GM18502 (cell line): ENCODE data around the gene TFDP2.
"Not testable (repeated sequence)": the region's sequence is repeated elsewhere in the genome, so short reads cannot be mapped to it uniquely, and the experiment has no call there.

ENCODE experiments used
- ATAC-seq: cut with Tn5 transposase; IDR thresholded peaks from one replicate; pipeline ENCODE4 v1.9.1; 2021; ENCODE audit warnings: mild to moderate bottlenecking; ENCODE audit not compliant: unreplicated experiment, poor library complexity

Gene TFDP2, protein sequence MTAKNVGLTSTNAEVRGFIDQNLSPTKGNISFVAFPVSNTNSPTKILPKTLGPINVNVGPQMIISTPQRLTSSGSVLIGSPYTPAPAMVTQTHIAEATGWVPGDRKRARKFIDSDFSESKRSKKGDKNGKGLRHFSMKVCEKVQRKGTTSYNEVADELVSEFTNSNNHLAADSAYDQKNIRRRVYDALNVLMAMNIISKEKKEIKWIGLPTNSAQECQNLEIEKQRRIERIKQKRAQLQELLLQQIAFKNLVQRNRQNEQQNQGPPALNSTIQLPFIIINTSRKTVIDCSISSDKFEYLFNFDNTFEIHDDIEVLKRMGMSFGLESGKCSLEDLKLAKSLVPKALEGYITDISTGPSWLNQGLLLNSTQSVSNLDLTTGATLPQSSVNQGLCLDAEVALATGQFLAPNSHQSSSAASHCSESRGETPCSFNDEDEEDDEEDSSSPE

DNA sequence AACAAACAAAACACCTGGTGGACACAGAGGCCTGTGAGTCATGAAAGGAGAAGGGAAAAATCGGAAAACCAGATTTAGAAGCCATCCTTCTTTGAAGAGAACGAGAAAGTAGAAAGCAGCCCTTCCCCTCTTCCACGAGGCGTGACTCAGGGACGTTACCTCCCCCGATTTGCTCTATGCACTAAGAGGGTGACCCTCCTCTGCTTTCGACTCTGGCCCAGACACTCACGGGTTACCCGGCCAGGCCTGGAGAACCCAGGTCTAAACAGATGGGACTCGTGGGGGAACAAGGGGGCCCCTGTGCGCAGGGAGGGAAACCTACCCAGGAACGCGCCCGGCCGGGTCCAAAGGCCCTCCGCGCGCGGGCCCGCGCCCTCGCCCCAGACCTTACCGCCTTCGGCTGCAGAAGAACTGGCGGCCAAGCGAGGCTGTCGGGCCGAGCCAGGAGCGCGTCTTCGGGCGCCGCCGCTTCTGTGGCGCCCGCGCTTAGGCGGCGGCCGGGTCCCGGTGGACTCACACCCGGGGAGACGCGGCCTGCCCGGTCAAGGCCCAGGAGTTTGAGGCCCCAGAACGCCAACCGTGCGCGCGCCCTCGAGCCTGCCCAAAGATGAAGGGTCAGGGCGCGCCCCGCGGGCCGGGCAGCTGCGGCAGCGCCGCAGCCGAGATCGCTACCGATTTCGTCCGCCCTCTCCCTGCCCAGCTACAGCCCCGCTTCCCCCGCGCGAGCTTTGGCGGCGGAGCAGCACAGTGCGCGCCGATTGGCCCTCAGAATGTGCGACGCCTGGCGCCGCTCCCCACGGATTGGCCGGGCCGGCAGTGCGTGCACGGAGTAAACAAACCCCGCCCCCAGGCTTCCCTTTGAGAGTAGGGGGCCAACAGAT is at the start of gene TFDP2:
TSS of gene TFDP2 (minus strand) at position 753 of the 881 bp plus-strand sequence. CDS start 47,795 bp downstream, outside the sequence.
- ATAC-seq, result peak; percentile 100

DNA sequence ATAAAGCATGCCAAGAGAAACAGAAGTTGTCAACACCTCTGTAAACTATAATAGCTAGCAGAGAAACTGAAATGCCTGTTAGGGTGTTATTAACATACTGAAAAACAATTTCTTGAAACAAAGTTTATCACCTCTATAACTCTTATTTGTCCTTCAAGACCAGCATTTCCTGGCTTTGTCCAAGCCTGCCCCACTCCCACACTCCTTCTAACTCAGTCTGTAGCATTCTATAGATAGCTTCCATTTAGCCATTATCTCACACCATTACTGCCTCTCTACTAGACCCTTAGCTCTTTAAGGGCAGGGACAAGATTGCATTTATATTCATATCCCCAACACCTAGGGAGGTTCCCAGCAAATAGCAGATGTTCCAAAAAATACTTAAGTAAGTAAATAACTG is 39.5 kb upstream of the TFDP2 start:
- ATAC-seq, result no peak

DNA sequence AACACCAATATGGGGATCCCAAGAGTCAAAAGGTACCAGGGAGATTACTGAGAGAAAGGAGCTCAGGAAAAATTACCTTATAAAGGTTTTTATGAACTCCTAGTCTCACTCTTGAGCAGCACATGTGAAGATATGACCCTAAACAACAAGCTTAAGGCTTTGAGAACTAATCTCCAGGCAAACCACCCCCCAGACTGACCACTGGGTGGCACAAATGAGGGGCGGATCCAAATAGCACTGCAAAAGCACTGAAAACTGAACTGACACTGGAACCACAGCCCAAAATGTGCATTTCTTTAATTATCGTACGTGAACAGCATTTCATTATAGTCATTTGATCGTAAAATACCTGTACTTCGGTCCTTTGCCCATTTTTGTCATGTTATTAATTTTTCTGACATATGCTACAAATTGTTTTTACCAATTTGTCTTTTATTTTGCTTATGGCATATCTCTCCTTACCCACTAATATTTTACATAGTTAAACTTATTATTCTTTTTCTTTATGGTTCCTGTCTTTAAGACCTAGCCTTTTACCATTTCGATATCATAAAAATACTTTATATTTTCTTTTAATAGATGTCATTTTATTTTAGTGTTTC is 31.5 kb upstream of the TFDP2 start:
- no peak for ATAC-seq

DNA sequence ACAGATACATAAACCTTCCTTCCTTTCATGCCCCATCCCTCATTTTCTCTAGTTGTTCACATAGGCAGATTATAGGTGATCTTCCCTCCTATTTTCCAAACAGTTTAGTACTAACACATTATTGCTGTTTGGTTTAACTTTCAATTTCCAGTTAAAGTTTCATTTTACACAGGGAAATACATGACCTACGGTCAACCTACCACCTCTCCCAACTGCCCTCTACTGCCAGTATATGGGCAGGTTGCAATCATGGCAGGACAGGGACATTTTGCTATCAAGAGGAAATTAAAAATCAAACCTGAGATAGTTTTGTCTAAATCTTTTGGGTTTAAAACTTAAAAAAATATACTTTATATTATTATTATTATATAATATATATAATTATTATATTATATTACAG is 26.1 kb upstream of the TFDP2 start:
- ATAC-seq, result no peak

DNA sequence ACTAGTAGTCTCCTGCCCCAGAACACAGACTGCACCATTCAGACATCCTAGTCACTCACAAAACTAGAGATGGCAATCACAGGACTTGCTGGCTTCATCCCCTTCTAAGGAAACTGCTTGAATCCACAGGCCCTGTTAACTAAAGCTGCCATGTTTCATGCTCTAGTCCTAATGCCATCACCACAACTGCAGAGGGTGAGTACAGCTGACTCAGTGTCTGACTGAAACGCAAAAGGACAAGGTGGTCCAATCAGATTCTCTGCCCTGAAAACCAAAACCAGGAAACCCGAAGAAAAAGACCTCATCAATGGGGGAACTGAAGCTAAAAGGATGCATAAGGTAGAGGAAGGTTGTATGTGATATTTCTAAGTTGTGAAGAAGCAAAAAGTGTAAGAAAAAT is 25.2 kb upstream of the TFDP2 start:
- no peak for ATAC-seq

DNA sequence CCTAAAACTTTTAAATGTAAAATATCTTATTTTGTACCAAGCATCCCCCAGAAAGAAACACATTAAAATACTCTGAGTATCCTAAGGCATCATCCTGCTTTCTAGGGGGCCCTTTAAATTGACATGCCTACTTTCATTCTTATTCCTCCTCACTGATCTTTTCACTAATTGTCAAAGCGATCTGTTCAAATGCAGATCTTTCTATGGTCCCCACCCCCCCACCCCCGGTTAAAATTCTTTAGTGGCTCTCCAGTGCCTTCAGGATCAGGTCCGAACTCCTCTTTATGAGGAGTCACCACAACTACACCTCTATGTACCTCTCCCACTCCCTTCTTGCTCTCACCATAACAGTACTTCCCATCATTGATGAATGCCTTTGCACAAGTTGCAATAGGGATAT is 19.2 kb upstream of the TFDP2 start:
- ATAC-seq, result no peak

DNA sequence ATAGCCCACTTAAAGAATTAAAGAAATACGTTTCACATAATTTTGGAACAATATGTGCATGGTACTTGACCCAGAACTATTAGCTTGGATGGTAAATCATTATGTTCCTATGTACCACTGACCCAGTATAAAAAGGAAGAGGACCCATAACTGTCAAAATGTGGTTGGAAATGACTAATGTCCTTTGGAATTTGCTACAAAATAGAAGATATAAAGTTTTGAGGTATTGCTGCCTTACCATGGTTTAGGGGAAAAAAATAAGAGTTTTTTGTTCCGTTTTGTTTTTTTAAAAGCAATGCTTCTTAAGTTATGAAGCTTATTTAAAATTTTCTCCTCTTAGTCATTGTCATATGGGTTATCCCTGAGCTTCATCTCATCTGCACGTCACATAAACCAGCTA is 15.8 kb upstream of the TFDP2 start:
- no peak for ATAC-seq

DNA sequence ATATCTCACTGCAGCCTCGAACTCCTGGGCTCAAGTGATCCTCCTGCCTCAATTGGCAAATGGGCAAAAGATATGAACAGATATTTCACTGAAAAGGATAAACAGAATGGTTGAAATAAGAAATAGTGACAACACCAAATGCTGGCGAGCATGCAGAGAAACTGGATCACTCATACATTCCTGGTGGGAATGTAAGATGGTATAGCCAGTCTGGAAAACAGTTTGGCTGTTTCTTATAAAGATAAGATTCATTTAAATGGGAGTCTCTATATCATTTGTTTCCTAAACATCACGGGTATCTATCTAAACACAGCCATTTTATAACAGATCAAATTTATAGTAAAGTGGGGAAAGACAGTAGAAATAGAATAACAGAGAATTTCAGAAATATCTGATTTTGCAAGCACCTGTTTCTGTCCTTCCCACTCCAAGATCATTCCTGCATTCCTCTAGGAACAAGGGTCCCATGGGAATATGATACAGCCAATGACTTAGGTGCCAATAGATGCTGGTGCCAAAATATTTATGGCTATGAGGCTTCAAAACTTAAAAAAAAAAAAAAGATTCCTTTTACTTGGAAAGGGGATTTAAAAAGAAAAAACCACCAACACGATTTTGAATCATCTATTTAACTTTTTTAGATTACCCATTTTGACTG is 9.9 kb upstream of the TFDP2 start:
- no peak for ATAC-seq

DNA sequence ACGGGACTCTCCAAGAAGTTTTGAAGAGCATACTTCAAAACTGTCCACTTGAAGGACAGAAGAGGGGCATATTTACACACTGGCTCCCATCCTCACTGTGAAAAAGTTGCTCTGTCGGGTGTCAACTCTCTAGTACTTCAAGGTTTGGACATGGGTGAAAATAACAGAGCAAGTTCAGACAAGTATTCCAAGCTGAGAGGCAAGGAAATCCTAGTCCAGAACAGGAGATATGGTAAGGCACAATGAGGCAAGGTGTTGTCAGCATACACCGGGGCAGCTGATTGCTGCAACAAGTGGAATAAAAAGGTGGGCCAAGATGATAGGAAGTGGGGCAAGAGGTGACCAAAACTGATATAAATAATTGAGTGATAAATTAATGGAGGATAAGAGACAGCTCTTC is 4.8 kb upstream of the TFDP2 start:
- ATAC-seq, result no peak

DNA sequence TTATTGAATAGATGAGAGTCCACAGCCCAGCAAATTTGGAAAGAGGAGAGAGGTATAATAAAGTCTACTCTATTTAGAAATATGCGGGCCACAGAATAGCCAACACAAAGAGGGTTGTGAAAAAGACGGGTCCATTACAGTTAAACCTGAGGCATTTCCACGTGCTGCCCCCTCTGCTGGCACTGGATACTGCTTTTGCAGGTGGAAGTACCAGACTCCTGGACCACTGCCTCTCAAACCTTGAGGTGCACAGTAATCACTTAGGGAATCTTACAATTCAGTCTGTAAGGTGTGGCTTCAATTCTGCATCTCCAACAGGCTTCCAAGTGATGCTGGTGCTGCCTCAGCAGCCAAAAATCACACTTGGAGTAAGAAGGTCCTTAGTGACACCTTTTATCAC is 3.0 kb upstream of the TFDP2 start:
- ATAC-seq, result no peak

DNA sequence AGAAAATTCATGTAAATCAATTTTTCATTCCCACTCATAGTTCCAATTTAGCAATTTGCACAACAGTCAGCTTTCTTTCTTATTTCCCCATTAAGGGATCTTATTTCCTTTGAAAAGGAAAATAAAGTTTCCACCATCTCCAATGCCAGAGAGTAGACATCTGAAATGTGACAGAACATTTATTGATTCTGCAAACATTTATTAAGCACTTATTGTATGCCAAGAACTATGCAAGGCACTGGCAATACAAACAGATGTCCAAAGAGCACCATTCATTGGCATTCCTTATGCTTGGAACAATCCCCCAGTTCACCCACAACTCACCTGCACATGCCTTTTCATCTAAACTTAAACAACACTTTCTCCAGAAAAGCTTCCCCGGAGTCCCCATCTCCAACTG is 2.5 kb upstream of the TFDP2 start:
- no peak for ATAC-seq

DNA sequence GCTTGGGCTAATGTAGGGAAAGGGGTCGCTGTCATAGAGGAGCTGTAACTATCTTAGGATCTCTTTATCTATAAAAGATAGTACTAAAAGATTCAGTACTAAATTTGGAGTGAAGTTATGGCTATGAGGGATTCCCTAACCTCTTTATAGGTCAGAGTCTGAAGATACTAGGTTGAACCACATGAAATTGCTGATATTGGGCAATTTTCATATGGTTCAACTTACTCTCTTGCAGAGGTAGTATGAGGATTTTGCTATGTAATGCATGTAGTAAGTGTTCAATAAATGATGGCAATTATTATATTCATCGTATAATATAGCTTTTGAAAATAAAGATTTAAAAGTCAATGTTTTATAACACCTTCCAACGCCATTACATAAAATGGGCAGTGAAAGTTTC is 1.9 kb upstream of the TFDP2 start:
- no peak for ATAC-seq

DNA sequence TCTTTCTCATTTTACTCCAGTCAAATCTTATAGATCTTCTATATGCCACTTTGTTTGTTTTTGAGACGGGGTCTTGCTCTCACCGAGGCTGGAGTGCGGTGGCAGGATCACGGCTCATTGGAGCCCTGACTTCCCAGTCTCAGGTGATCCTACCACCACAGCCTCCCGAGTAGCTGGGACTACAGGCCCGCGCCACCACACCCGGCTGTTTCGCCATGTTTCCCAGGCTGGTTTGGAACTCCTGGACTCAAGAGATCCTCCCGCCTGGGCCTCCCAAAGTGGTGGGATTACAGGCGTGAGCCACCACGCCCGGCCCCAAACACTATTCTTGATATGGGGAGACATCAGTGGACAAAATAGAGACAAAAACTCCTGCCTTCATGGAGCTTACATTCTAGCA is 927 bp upstream of the TFDP2 start:
- no peak for ATAC-seq

DNA sequence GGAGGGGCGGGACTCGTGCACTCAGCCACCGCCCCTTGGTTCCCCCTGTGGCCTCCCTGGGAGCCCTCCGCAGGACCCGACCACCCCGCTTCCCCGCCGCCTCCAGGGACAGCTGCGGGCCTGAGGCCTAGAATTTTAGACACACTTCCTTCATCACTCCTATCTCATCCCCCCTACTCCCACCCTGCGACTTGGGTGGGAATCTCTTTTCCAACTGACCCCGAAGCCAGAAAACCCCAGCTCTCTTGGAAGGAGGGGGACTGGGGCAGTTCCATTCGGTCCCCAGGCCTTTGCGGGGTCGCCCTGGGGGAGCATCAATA is 289 bp upstream of the TFDP2 start:
- ATAC-seq, result no peak

DNA sequence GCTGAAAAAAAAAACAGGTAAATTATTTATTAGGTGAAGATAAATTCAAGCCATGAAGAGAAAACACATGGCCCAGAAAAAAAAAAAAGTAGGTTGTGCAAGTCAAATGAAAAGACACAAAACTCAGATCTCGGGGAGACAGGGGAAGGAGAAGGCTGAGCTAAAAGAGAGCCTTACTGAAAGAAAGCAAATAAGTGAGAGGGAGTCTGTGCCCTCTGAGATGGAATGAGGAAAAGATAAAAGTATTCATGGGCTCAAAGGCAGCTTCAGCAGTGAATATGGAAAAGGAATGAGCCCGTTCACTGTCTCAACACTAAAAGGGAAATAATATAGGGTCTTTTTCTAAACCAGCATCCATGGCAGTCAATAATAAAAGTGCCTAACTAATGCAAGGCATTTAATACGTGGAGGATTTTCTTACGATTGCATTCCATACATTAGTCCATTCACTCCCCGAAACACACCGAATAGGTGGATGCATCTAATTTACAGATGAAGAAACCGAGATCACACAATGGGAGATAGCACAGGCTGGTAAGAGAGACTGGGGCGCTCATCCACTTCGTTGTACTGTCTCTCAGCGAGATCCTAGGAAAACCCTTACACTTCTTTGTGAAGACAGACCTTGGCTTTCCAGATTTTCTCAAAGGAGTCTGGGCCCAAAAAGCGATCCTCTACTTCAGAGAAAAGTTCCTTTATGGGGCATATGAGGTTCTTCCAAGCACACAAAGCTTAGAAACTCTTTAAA is 1.1 kb downstream of the TFDP2 start:
- ATAC-seq, result no peak

DNA sequence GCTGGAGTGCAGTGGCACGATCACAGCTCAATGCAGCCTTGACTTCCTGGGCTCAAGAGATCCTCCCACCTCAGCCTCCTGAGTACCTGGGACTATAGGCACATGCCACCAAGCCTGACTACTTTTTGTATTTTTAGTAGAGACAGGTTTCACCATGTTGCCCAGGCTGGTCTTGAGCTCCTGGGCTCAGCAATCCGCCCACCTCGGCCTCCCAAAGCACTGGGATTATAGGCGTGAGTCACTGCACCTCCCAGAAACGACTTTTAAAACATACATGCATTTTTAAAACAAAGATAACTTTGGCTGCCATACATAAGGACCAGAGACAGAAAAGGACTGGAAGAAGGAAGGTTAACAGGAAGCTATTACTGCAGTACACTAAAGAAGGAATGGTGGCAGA is 4.8 kb downstream of the TFDP2 start:
- not testable (repeated sequence) for ATAC-seq

DNA sequence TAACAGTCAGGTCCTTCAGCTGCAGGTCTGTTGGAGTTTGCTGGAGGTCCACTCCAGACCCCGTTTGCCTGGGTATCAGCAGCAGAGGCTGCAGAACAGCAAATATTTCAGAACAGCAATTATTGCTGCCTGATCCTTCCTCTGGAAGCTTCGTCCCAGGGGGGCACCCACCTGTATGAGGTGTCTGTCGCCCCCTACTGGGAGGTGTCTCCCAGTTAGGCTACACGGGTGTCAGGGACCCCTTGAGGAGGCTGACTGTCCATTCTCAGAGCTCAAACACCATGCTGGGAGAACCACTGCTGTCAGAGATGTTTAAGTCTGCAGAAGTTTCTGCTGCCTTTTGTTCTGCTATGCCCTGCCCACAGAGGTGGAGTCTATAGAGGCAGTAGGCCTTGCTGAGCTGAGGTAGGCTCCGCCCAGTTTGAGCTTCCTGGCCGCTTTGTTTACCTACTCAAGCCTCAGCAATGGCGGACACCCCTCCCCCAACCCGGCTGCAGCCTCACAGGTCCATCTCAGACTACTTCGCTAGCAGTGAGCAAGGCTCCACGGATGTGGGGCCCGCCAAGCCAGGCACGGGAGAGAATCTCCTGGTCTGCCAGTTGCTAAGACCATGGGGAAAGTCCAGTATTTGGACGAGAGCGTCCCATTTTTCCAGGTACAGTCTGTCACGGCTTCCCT is 8.6 kb downstream of the TFDP2 start:
- not testable (repeated sequence) for ATAC-seq

DNA sequence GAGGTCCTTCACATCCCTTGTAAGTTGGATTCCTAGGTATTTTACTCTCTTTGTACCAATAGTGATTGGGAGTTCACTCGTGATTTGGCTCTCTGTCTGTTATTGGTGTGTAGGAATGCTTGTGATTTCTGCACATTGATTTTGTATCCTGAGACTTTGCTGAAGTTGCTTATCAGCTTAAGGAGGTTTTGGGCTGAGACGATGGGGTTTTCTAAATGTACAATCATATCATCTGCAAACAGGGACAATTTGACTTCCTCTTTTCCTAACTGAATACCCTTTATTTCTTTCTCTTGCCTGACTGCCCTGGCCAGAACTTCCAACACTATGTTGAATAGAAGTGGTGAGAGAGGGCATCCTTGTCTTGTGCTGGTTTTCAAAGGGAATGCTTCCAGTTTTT is 12.3 kb downstream of the TFDP2 start:
- not testable (repeated sequence) for ATAC-seq

DNA sequence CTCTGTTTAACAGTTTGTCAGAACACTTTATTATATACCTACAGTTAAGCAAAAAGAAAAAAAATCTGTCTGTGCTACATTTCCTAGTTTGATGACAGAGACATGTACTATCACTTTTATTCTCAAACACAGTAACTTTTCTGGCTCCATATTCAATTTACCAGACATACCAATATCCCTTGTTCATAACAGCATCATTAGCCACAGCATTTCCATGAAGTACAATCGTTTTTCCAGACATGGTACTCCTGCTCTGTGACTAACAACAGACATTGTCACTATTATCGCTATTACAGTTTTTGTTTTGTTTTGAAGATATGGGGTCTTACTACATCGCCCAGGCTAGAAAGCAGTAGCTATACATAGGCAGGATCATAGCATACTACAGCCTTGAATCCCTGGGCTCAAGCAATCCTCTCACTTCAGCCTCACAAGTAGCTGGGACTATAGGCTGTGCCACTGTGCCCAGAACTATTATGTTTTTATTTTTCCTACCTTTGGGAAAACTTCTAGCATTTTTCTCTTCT is 14.5 kb downstream of the TFDP2 start:
- ATAC-seq, result no peak
